Measurements from ENCODE around the gene CNFN. TPM values are rescaled to one million over a fixed set of nuclear protein-coding genes. Genes with fewer than 3 reads are reported as not detected.

CNFN gene
- total and polyA plus RNA-seq, 10 of the 15 experiments (the other 5 are each of a cell fraction or from before 2014, with no cell fraction given): 0.60 TPM; not detected in 9

DNA sequence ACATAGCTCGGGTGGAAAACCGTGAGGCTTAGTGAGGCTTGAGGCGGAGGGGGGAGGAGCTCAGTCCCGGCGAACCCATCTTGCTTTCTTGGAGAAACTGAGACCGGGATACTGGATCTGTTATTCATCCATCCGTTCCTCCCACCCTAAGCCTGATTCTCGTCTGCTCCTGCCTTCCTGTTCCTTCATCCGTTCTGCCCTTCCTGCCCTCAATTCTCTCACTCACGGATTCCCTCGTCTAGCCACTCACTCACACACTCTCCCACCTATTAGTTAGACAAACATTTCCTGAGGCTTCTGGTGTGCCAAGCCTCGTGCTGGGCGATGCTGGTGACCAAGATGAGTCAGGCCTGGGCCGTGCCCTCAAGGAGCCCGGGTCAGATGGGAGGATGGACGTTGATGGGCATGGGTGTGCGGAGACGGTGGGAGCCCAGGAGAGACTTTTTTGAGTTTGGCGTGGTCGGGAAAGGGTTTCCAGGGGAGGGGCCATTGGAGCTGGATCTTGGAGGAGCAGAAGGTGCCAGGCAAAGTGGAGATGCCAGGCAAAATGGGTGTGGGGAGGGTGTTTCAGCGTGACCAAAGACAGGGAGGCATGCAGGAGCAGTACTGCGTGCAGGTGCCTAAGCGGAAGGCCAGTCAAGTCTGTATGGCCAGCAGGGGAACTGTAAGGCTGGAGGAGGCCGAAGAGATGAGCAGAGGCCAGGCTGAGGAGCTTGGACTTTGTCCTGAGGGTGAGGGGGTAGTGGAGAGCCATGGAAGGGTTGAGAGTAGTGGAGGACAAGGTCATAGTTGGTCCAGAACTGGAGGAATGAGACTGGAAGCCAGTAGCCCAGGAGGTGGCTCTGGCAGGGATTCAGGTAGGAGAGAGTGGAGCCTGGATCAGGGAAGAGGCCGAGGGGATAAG lies 7.4 kb upstream of the CNFN start (continued):
- TF ChIP-seq, protein P1, sequence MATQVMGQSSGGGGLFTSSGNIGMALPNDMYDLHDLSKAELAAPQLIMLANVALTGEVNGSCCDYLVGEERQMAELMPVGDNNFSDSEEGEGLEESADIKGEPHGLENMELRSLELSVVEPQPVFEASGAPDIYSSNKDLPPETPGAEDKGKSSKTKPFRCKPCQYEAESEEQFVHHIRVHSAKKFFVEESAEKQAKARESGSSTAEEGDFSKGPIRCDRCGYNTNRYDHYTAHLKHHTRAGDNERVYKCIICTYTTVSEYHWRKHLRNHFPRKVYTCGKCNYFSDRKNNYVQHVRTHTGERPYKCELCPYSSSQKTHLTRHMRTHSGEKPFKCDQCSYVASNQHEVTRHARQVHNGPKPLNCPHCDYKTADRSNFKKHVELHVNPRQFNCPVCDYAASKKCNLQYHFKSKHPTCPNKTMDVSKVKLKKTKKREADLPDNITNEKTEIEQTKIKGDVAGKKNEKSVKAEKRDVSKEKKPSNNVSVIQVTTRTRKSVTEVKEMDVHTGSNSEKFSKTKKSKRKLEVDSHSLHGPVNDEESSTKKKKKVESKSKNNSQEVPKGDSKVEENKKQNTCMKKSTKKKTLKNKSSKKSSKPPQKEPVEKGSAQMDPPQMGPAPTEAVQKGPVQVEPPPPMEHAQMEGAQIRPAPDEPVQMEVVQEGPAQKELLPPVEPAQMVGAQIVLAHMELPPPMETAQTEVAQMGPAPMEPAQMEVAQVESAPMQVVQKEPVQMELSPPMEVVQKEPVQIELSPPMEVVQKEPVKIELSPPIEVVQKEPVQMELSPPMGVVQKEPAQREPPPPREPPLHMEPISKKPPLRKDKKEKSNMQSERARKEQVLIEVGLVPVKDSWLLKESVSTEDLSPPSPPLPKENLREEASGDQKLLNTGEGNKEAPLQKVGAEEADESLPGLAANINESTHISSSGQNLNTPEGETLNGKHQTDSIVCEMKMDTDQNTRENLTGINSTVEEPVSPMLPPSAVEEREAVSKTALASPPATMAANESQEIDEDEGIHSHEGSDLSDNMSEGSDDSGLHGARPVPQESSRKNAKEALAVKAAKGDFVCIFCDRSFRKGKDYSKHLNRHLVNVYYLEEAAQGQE (IDR thresholded peaks at IDR 0.05; ENCODE audit: low read depth, low read length): no peak
- TF ChIP-seq ZNF622 (IDR thresholded peaks at IDR 0.05) (no peak), SIX5 (IDR thresholded peaks at IDR 0.05; ENCODE audit: low read depth, low read length, severe bottlenecking) (no peak), POLR2A (IDR thresholded peaks at IDR 0.05; ENCODE audit: low read depth, low read length) (no peak), TCF7 (IDR thresholded peaks at IDR 0.05; ENCODE audit: borderline replicate concordance) (no peak), SIN3A (IDR thresholded peaks at IDR 0.05; ENCODE audit: low read depth, low read length) (no peak), YY1 (IDR thresholded peaks at IDR 0.05; ENCODE audit: low read depth, low read length) (peak; percentile 57), NRF1 (conservative IDR thresholded peaks at IDR 0.05; ENCODE audit: low read depth, low read length) (no peak), RUNX3 (IDR thresholded peaks at IDR 0.05; ENCODE audit: low read length) (no peak), RB1 (IDR thresholded peaks at IDR 0.05; ENCODE audit: borderline replicate concordance) (no peak), FOXK2 (IDR thresholded peaks at IDR 0.05) (no peak), CREM (IDR thresholded peaks at IDR 0.05; ENCODE audit: low read depth) (no peak), NBN (IDR thresholded peaks at IDR 0.05) (no peak), ESRRA (IDR thresholded peaks at IDR 0.05; ENCODE audit: low read length) (no peak), HDAC2 (IDR thresholded peaks at IDR 0.05) (no peak)
- TF ChIP-seq, protein P2, sequence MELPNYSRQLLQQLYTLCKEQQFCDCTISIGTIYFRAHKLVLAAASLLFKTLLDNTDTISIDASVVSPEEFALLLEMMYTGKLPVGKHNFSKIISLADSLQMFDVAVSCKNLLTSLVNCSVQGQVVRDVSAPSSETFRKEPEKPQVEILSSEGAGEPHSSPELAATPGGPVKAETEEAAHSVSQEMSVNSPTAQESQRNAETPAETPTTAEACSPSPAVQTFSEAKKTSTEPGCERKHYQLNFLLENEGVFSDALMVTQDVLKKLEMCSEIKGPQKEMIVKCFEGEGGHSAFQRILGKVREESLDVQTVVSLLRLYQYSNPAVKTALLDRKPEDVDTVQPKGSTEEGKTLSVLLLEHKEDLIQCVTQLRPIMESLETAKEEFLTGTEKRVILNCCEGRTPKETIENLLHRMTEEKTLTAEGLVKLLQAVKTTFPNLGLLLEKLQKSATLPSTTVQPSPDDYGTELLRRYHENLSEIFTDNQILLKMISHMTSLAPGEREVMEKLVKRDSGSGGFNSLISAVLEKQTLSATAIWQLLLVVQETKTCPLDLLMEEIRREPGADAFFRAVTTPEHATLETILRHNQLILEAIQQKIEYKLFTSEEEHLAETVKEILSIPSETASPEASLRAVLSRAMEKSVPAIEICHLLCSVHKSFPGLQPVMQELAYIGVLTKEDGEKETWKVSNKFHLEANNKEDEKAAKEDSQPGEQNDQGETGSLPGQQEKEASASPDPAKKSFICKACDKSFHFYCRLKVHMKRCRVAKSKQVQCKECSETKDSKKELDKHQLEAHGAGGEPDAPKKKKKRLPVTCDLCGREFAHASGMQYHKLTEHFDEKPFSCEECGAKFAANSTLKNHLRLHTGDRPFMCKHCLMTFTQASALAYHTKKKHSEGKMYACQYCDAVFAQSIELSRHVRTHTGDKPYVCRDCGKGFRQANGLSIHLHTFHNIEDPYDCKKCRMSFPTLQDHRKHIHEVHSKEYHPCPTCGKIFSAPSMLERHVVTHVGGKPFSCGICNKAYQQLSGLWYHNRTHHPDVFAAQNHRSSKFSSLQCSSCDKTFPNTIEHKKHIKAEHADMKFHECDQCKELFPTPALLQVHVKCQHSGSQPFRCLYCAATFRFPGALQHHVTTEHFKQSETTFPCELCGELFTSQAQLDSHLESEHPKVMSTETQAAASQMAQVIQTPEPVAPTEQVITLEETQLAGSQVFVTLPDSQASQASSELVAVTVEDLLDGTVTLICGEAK (IDR thresholded peaks at IDR 0.05; ENCODE audit: borderline replicate concordance): no peak
- TF ChIP-seq, protein P3, sequence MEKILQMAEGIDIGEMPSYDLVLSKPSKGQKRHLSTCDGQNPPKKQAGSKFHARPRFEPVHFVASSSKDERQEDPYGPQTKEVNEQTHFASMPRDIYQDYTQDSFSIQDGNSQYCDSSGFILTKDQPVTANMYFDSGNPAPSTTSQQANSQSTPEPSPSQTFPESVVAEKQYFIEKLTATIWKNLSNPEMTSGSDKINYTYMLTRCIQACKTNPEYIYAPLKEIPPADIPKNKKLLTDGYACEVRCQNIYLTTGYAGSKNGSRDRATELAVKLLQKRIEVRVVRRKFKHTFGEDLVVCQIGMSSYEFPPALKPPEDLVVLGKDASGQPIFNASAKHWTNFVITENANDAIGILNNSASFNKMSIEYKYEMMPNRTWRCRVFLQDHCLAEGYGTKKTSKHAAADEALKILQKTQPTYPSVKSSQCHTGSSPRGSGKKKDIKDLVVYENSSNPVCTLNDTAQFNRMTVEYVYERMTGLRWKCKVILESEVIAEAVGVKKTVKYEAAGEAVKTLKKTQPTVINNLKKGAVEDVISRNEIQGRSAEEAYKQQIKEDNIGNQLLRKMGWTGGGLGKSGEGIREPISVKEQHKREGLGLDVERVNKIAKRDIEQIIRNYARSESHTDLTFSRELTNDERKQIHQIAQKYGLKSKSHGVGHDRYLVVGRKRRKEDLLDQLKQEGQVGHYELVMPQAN (conservative IDR thresholded peaks at IDR 0.05): 0 out of 2 replicates have a peak, but pooled peaks have one; percentile 3
- TF ChIP-seq, protein P4, sequence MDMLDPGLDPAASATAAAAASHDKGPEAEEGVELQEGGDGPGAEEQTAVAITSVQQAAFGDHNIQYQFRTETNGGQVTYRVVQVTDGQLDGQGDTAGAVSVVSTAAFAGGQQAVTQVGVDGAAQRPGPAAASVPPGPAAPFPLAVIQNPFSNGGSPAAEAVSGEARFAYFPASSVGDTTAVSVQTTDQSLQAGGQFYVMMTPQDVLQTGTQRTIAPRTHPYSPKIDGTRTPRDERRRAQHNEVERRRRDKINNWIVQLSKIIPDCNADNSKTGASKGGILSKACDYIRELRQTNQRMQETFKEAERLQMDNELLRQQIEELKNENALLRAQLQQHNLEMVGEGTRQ (IDR thresholded peaks at IDR 0.05; ENCODE audit: borderline replicate concordance, low read depth, low read length): no peak
- TF ChIP-seq, protein P5, sequence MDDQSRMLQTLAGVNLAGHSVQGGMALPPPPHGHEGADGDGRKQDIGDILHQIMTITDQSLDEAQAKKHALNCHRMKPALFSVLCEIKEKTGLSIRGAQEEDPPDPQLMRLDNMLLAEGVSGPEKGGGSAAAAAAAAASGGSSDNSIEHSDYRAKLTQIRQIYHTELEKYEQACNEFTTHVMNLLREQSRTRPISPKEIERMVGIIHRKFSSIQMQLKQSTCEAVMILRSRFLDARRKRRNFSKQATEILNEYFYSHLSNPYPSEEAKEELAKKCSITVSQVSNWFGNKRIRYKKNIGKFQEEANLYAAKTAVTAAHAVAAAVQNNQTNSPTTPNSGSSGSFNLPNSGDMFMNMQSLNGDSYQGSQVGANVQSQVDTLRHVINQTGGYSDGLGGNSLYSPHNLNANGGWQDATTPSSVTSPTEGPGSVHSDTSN (IDR thresholded peaks at IDR 0.05; ENCODE audit: insufficient replicate concordance, low read depth, low read length): no peak

Data from GM12878 (cell line).